Fibroblast of villous mesenchyme (primary cell): Measurements from ENCODE around the gene ZNF474. TPM values are rescaled to one million over a fixed set of nuclear protein-coding genes. Genes with fewer than 3 reads are reported as not detected.

ENCODE experiments used
- DNase-seq: peaks from one replicate; pipeline ENCODE4 v3.0.0-alpha.2; 2010; ENCODE audit warnings: low read depth
- H3K4me3 ChIP-seq: 2 replicates; pipeline ENCODE4 v1.5.1; 2011; ENCODE audit warnings: low read depth, mild to moderate bottlenecking, low read length
- CTCF ChIP-seq: IDR thresholded peaks from 2 replicates; pipeline ENCODE4 v1.5.1; 2012; ENCODE audit warnings: low read depth, mild to moderate bottlenecking, low read length; ENCODE audit not compliant: insufficient read depth
- total RNA-seq: library from RNA; depleted of rRNA; stranded (reverse); fragments of >200 nt; gene quantifications from 2 replicates; pipeline ENCODE4 v1.2.3, GENCODE V29; 2012

Gene ZNF474
- total RNA-seq, 1 donor = 0.43 TPM

- DNase-seq = no peak
- no peak overlapping the region for H3K4me3 ChIP-seq
- TF ChIP-seq CTCF = no peak
Observed at GRCh38 chr5:122105909-122106308, 23.4 kb upstream of the ZNF474 start.

GRCh38 chr5:122107016-122107415, 22.3 kb upstream of the ZNF474 start:
- no peak for DNase-seq
- no peak overlapping the region for H3K4me3 ChIP-seq
- no peak for TF ChIP-seq CTCF

- no peak for DNase-seq
- no peak for TF ChIP-seq CTCF
- no peak overlapping the region for H3K4me3 ChIP-seq
Observed at GRCh38 chr5:122110987-122111386, 18.4 kb upstream of the ZNF474 start.

GRCh38 chr5:122111460-122111859, 17.9 kb upstream of the ZNF474 start:
- no peak for DNase-seq
- H3K4me3 ChIP-seq = no peak overlapping the region
- no peak for TF ChIP-seq CTCF

- TF ChIP-seq CTCF = no peak
- DNase-seq = no peak
Observed at GRCh38 chr5:122112063-122112462, 17.3 kb upstream of the ZNF474 start.

GRCh38 chr5:122112733-122113558, 16.4 kb upstream of the ZNF474 start:
- TF ChIP-seq CTCF = no peak
- no peak overlapping the region for H3K4me3 ChIP-seq

More at GRCh38 chr5:122112063-122112462, 17.3 kb upstream of the ZNF474 start:
- H3K4me3 ChIP-seq = no peak overlapping the region

More at GRCh38 chr5:122112733-122113558, 16.4 kb upstream of the ZNF474 start:
- DNase-seq = no peak
